Neuronal stem cell (in vitro differentiated cells): ENCODE results near the gene MT1H.

ENCODE experiments used
- DNase-seq: peaks from one replicate; pipeline ENCODE4 v3.0.0-alpha.2; 2013; ENCODE audit warnings: low spot score
- H2AFZ ChIP-seq: one replicate; pipeline ENCODE4 v1.6.1; 2013; ENCODE audit warnings: mild to moderate bottlenecking, low read length, inconsistent platforms
- H2AK5ac ChIP-seq: 2 replicates; pipeline ENCODE4 v1.6.1; 2013; ENCODE audit warnings: low read depth, mild to moderate bottlenecking, inconsistent platforms, low read length, moderate library complexity, mixed read lengths
- H2BK120ac ChIP-seq: 2 replicates; pipeline ENCODE4 v1.6.1; 2013; ENCODE audit warnings: low read depth, mild to moderate bottlenecking, inconsistent platforms, low read length, moderate library complexity, mixed read lengths
- H2BK12ac ChIP-seq: one replicate; pipeline ENCODE4 v1.6.1; 2013; ENCODE audit warnings: low read length, inconsistent platforms
- H2BK15ac ChIP-seq: 2 replicates; pipeline ENCODE4 v1.6.1; 2013; ENCODE audit warnings: mild to moderate bottlenecking, low read length, inconsistent platforms, mixed read lengths
- H2BK5ac ChIP-seq: one replicate; pipeline ENCODE4 v1.6.1; 2013; ENCODE audit warnings: inconsistent platforms, mild to moderate bottlenecking, low read length, moderate library complexity
- H3K14ac ChIP-seq: one replicate; pipeline ENCODE4 v1.6.1; 2013; ENCODE audit warnings: low read length, inconsistent platforms
- H3K18ac ChIP-seq: 2 replicates; pipeline ENCODE4 v1.6.1; 2013; ENCODE audit warnings: low read length, inconsistent platforms
- H3K23ac ChIP-seq: 2 replicates; pipeline ENCODE4 v1.6.1; 2013; ENCODE audit warnings: low read depth, mild to moderate bottlenecking, mixed read lengths, low read length, inconsistent platforms; ENCODE audit not compliant: poor library complexity
- H3K27ac ChIP-seq: replicated peaks from 3 replicates; pipeline ENCODE4 v1.5.1; 2013; ENCODE audit warnings: low read length, inconsistent platforms
- H3K27me3 ChIP-seq, 3 experiments: 2 replicates each; pipeline ENCODE4 v1.6.1; 2013; ENCODE audit warnings: low read length in 3 of 3, mild to moderate bottlenecking in 2 of 3, inconsistent platforms in 1 of 3, low read depth in 1 of 3, mixed read lengths in 1 of 3, moderate library complexity in 1 of 3; ENCODE audit not compliant: control insufficient read depth in 3 of 3, insufficient read depth in 3 of 3
- H3K36me3 ChIP-seq, 2 donors: replicated peaks in 1 of 2; 2 replicates each; pipeline ENCODE4 v1.6.1; 2013; ENCODE audit warnings: low read length in 2 of 2; ENCODE audit not compliant: control insufficient read depth in 2 of 2, insufficient read depth in 2 of 2
- H3K4ac ChIP-seq: 2 replicates; pipeline ENCODE4 v1.6.1; 2013; ENCODE audit warnings: inconsistent platforms, mild to moderate bottlenecking, low read length, moderate library complexity
- H3K4me1 ChIP-seq, 2 donors: 1 replicate in 1 of 2; 2 replicates in 1 of 2; pipeline ENCODE4 v1.6.1; 2013; ENCODE audit warnings: low read length in 2 of 2, low read depth in 1 of 2; ENCODE audit not compliant: control insufficient read depth in 2 of 2, insufficient read depth in 1 of 2
- H3K4me2 ChIP-seq: one replicate; pipeline ENCODE4 v1.6.1; 2013; ENCODE audit warnings: mild to moderate bottlenecking, low read length, inconsistent platforms; ENCODE audit not compliant: insufficient read depth, poor library complexity, severe bottlenecking
- H3K4me3 ChIP-seq, 2 donors: 2 replicates each; pipeline ENCODE4 v1.5.1; 2013; ENCODE audit warnings: low read length in 2 of 2, mild to moderate bottlenecking in 2 of 2, inconsistent platforms in 1 of 2, moderate library complexity in 1 of 2
- H3K79me1 ChIP-seq: one replicate; pipeline ENCODE4 v1.6.1; 2013; ENCODE audit warnings: low read depth, mild to moderate bottlenecking, inconsistent platforms, low read length, moderate library complexity
- H3K9ac ChIP-seq: one replicate; pipeline ENCODE4 v1.6.1; 2013; ENCODE audit warnings: mild to moderate bottlenecking, low read depth, low read length, inconsistent platforms; ENCODE audit not compliant: poor library complexity
- H3K9me3 ChIP-seq, 2 donors: replicated peaks in 1 of 2; 2 replicates each; pipeline versions ENCODE3 to v1.6.1; 2013; ENCODE audit warnings: low read length in 2 of 2, mild to moderate bottlenecking in 2 of 2, inconsistent platforms in 1 of 2, low read depth in 1 of 2, mixed read lengths in 1 of 2, moderate library complexity in 1 of 2; ENCODE audit not compliant: control insufficient read depth in 2 of 2, insufficient read depth in 1 of 2
- H4K8ac ChIP-seq: one replicate; pipeline ENCODE4 v1.6.1; 2013; ENCODE audit warnings: low read depth, mild to moderate bottlenecking, inconsistent platforms, low read length, moderate library complexity
- H4K91ac ChIP-seq: one replicate; pipeline ENCODE4 v1.6.1; 2013; ENCODE audit warnings: low read length, low read depth, mild to moderate bottlenecking, inconsistent platforms; ENCODE audit not compliant: poor library complexity
- WGBS, 2 donors: extraction: QIAGEN DNeasy Blood & Tissue Kit; methylation state at CpG; one replicate each; pipeline ENCODE4 v1.1.7; 2013; ENCODE audit warnings: missing lambda C conversion rate in 2 of 2, mixed read lengths in 1 of 2; ENCODE audit not compliant: insufficient read length in 2 of 2, insufficient replicate concordance in 1 of 2; ENCODE audit errors: extremely low coverage in 2 of 2; 5-methylcytosine and 5-hydroxymethylcytosine counted together

The MT1H gene

DNA sequence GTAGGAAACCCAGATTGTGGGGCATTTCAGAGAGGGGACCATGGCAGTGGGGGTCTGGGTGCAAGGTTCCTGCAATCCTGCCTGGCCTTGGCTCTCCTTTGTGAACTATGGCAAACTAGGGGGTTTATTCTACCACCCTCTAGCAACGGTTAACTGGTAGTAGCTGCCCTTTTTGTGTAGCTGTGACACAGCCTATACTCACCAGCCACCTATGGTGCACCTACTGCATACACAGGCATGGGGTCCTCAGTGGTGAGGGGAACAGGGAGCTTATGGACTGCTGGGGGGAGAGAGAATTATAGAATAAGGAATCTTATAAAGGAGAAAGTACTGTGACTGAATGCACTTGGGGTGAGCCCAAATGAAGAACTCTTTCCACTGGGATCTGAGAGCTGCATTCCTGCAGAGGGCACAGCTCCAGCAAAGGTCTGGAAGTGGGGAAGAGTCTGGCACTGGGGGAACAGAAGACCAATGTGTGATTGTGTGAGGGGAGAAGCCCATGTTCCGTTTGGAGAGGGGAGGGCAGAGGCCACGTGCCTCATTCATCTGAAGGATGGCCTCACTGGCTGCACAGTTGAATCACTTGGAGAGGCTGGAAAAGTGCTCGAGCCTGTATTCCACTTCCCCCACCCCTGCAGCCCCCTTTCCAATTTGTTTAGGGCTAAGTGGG lies 14.8 kb downstream of the MT1H start:
- peaks cover 0 to 45% (median 15%) of the 10 kb centered on the region in 3 experiments for H3K27me3 ChIP-seq
- DNase-seq, result no peak
- H3K4ac ChIP-seq, result no peak overlapping the region
- H3K4me1 ChIP-seq, result peaks cover 12 to 18% of the 10 kb centered on the region in 2 donors
- no peak overlapping the region for H3K4me2 ChIP-seq
- H3K4me3 ChIP-seq, result no peak overlapping the region
- H2BK5ac ChIP-seq, result no peak overlapping the region
- no peak overlapping the region for H2AK5ac ChIP-seq
- no peaks in the 10 kb centered on the region for H3K79me1 ChIP-seq
- no peak overlapping the region for H2AFZ ChIP-seq
- no peak overlapping the region for H3K18ac ChIP-seq
- no CpG with 5 or more reads among the region's 4 CpGs for WGBS, 2 donors
- H3K27ac ChIP-seq, result no peak overlapping the region
- H2BK15ac ChIP-seq, result no peak overlapping the region
- no peak overlapping the region for H2BK120ac ChIP-seq
- no peak overlapping the region for H3K23ac ChIP-seq
- H3K9me3 ChIP-seq, result peaks cover 0 to 5% of the 10 kb centered on the region in 2 donors
- H4K91ac ChIP-seq, result no peak overlapping the region
- no peaks in the 10 kb centered on the region for H3K36me3 ChIP-seq
- H3K14ac ChIP-seq, result no peak overlapping the region
- H3K9ac ChIP-seq, result no peak overlapping the region
- no peak overlapping the region for H2BK12ac ChIP-seq
- no peak overlapping the region for H4K8ac ChIP-seq

DNA sequence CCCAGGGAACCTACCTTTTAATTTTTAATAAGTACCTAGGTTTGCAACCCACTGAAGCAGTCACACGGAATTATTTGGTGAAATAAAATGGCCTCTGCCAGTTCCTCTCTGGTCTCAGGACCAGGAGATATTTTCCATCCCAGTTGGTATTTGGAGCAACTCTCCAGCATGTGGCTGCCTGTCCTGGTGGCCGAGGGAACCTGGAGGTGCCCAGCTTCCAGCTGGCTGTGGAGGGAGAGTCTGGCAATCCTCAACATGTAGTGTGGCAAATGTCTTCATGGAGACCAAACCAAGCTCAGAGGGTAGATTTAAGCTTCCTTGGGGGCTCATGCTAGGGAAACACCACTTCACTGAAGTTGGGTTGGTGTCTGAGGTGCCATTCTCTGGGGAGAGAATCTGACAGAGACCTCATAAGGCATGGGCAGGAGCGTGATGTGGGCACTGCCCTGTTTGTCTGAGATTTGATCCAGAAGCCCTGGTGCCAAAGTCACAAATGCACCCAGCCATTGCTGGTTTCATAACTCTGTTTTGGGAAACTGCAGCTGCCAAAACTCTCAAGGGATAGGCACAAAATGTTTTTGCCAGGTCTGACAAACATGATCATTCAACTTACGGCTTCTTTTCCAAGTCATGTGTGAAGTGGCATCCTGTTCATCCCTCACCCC lies 15.4 kb downstream of the MT1H start:
- Histone ChIP-seq H3K9ac (no peak overlapping the region), H3K9me3 (peaks cover 0 to 5% of the 10 kb centered on the region in 2 donors), H3K4ac (no peak overlapping the region), H4K8ac (no peak overlapping the region), H3K4me2 (no peak overlapping the region), H2AK5ac (no peak overlapping the region), H3K36me3 (no peaks in the 10 kb centered on the region), H3K4me3 (no peak overlapping the region), H4K91ac (no peak overlapping the region), H3K79me1 (no peaks in the 10 kb centered on the region), H3K27ac (no peak overlapping the region), H2BK15ac (no peak overlapping the region), H3K14ac (no peak overlapping the region), H3K18ac (no peak overlapping the region), H2BK5ac (no peak overlapping the region), H2BK120ac (no peak overlapping the region), H3K23ac (no peak overlapping the region), H2AFZ (no peak overlapping the region), H2BK12ac (no peak overlapping the region), H3K4me1 (peaks cover 12 to 18% of the 10 kb centered on the region in 2 donors), H3K27me3 (peaks cover 0 to 41% (median 15%) of the 10 kb centered on the region in 3 experiments)
- no CpG with 5 or more reads among the region's 4 CpGs for WGBS, 2 donors
- no peak for DNase-seq

GRCh38 chr16:56686758-56687157 lies 17.1 kb downstream of the MT1H start:
- peaks cover 8 to 9% of the 10 kb centered on the region in 2 donors for H3K4me1 ChIP-seq
- no peak overlapping the region for H4K91ac ChIP-seq
- no peak overlapping the region for H3K4ac ChIP-seq
- H3K36me3 ChIP-seq, result no peaks in the 10 kb centered on the region
- no peak overlapping the region for H3K23ac ChIP-seq
- H2AFZ ChIP-seq, result no peak overlapping the region
- H3K79me1 ChIP-seq, result no peaks in the 10 kb centered on the region
- H3K4me3 ChIP-seq, result no peak overlapping the region
- H2BK15ac ChIP-seq, result no peak overlapping the region
- no peak for DNase-seq
- peaks cover 0 to 5% of the 10 kb centered on the region in 2 donors for H3K9me3 ChIP-seq
- H4K8ac ChIP-seq, result no peak overlapping the region
- H3K27me3 ChIP-seq, result peaks cover 0 to 32% (median 13%) of the 10 kb centered on the region in 3 experiments
- H3K9ac ChIP-seq, result no peak overlapping the region
- H3K14ac ChIP-seq, result no peak overlapping the region
- no peak overlapping the region for H3K18ac ChIP-seq
- H2BK5ac ChIP-seq, result no peak overlapping the region
- H2BK120ac ChIP-seq, result no peak overlapping the region
- no CpG with 5 or more reads among the region's 7 CpGs for WGBS, 2 donors
- H2AK5ac ChIP-seq, result no peak overlapping the region
- no peak overlapping the region for H3K27ac ChIP-seq
- H3K4me2 ChIP-seq, result no peak overlapping the region
- no peak overlapping the region for H2BK12ac ChIP-seq

GRCh38 chr16:56688762-56689161 lies 19.1 kb downstream of the MT1H start:
- Histone ChIP-seq H3K9me3 (peaks cover 0 to 5% of the 10 kb centered on the region in 2 donors), H3K4ac (no peak overlapping the region), H2AFZ (no peak overlapping the region), H4K91ac (no peak overlapping the region), H3K27ac (no peak overlapping the region), H3K36me3 (no peaks in the 10 kb centered on the region), H3K18ac (no peak overlapping the region), H3K4me2 (no peak overlapping the region), H3K4me1 (no peaks in the 10 kb centered on the region), H2BK15ac (no peak overlapping the region), H2BK5ac (no peak overlapping the region), H3K27me3 (peaks cover 0 to 19% (median 0%) of the 10 kb centered on the region in 3 experiments), H3K23ac (no peak overlapping the region), H3K4me3 (no peak overlapping the region), H4K8ac (no peak overlapping the region), H3K14ac (no peak overlapping the region), H3K79me1 (no peaks in the 10 kb centered on the region), H2BK120ac (no peak overlapping the region), H2AK5ac (no peak overlapping the region), H3K9ac (no peak overlapping the region), H2BK12ac (no peak overlapping the region)
- WGBS, 2 donors, result no CpG with 5 or more reads among the region's 1 CpG
- no peak for DNase-seq
